HG02970 (cell line): ENCODE measurements around the gene ARID1B.

Experiments used
- ATAC-seq: cut with Tn5 transposase; IDR thresholded peaks from one replicate; pipeline ENCODE4 v1.9.1; 2021; ENCODE audit warnings: mild to moderate bottlenecking, moderate library complexity, moderate number of reproducible peaks; ENCODE audit not compliant: unreplicated experiment, low FRiP score

Gene ARID1B

GRCh38 chr6:156790711-156791319 lies 13.6 kb downstream of the ARID1B start:
- ATAC-seq: no peak

GRCh38 chr6:156791320-156791850 lies 14.2 kb downstream of the ARID1B start:
- ATAC-seq: no peak

- no peak for ATAC-seq
Measured at GRCh38 chr6:156793200-156793599, 16.0 kb downstream of the ARID1B start.

DNA sequence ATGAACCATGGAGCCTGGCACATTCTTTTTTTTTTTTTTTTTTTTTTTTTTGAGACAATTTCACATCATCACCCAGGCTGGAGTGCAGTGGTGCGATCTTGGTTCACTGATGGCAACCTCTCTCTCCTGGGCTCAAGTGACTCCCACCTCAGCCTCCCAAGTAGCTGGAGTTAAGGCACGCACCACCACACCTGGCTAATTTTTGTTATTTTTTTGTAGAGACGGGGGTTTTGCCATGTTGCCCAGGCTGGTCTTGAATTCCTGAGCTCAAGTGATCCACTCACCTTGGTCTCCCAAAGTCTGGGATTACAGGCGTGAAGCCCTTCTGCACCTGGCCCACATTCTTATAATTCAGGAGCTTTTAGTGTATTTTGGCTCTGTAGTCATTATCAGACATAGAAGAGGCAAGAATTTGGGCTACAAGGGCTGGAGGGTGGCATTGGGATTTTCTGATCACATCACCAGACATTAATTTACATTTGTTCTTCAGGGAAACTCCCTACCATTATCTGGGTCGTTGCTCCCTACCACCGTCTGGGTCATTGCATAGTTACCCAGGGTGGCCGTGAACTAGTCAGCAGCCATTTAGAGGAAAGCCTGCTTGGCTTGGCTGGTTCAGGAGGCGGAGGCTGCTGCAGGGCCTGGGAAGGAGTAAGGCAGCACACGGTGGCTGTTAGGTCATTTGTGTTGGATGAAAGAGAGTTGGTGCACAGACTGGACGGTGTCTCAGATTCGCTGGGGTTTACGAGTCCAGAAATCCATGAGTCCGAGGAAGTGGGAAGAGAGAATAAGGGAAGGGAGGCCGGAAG lies 17.6 kb downstream of the ARID1B start:
- ATAC-seq: peak; percentile 42

GRCh38 chr6:156795825-156796224 lies 18.6 kb downstream of the ARID1B start:
- ATAC-seq: no peak

- ATAC-seq: no peak
Measured at GRCh38 chr6:156796627-156797026, 19.4 kb downstream of the ARID1B start.

DNA sequence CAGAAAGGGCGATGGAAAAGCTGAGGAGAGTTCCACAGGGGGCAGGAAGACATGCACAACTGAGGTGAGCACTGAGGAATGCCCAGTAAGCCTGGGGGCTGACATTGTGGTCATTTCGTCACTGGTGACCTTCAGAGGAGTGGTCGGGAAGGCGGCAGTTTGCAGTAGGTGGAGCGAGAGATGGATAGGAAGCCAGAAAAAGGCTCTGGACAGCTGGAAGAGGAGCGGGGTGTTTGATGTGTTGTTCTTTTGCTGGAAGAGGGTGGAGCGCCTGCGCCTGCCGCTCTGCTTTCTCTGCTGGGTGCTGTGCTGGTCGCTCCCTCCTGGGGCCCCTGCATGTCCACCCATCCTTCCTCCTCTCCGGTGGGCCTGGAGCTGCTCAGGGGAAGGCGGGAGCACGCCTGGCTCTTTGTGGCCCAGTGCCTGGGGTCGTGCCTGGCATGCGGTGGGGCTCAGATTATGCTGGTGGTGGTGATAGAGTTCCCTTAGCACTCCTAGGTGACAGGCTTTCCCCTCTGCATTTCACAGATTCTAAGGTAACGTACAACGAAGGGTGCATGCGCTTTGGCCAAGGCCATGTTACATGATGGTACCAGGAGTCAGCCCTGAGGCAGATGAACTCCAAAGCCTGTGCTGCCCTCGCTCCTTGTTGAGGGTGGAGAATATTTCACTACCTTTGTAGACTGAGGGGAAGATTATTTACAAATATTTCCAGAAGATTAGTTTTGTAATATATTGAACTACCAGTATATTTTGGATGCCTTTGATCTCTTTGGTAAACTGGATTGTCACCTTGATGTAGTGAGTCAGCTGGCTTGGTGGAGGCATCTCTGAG lies 20.9 kb downstream of the ARID1B start:
- no peak for ATAC-seq

GRCh38 chr6:156801712-156802111 lies 24.5 kb downstream of the ARID1B start:
- ATAC-seq: no peak

- no peak for ATAC-seq
Measured at GRCh38 chr6:156803353-156803752, 26.2 kb downstream of the ARID1B start.

- ATAC-seq: no peak
Measured at GRCh38 chr6:156804402-156804801, 27.2 kb downstream of the ARID1B start.

DNA sequence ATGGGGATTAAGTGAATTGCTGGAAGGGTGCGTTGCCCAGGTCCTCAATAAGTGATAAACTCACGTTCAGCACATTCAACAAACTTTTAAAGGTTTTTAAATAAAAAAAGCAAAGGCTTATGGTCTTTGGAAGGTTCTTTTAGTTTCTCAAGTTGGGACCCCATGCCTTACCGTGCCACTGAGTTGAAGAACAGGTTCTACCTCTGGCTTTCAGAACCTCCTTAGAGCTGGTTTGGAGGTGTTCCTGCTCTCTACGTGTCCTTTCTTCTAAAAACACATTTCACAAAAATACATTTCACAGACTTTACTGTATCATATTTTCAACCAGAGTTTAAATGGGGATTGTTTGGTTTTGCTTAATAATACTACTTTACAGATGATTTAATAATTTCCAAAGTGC lies 29.0 kb downstream of the ARID1B start:
- ATAC-seq: no peak

- no peak for ATAC-seq
Measured at GRCh38 chr6:156807028-156807427, 29.9 kb downstream of the ARID1B start.

DNA sequence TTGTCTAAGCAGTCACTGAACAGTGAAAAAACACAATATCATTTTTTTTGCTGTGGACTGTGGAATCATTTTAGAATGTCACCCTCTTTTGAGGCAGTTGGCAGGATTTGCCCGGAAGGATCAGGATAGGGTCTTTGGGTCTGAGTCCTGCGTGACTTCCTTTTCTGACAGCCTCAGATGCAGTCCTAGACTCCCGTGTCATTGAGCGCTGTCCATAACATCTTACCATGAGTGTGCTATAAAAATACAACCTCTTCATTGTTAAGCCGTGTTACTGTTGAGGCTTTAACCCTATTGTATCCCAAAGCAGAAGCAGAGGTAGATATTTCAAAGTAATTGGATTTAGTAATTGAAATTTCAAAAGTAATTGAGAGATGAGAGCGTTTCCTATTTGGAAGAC lies 30.6 kb downstream of the ARID1B start:
- no peak for ATAC-seq

GRCh38 chr6:156808287-156808686 lies 31.1 kb downstream of the ARID1B start:
- ATAC-seq: no peak

GRCh38 chr6:156809034-156809433 lies 31.9 kb downstream of the ARID1B start:
- ATAC-seq: no peak

- no peak for ATAC-seq
Measured at GRCh38 chr6:156809446-156810178, 32.4 kb downstream of the ARID1B start.

DNA sequence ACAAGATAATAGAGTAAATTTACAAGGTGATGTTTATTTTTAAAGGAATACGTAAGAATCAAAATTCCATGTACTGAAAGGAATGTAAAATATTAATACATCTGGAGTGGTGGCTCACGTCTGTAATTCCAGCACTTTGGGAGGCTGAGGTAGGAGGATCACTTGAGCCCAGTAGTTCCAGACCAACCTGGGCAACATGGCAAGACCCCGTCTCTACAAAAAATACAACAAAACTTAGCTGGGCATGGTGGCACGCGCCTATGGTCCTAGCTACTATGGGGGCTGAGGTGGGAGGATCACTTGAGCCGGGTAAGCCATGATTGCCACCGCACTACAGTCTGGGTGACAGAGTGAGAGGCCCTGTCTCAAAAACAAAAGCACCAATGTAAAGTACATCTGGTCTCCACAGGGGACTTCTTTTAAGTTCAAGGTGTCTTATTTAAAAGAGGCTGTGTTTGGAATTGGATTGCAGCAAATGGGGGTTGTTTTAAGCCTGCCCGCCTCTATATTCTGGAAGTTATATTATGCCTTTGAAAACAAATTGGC lies 36.9 kb downstream of the ARID1B start:
- no peak for ATAC-seq

- no peak for ATAC-seq
Measured at GRCh38 chr6:156816505-156816904, 39.3 kb downstream of the ARID1B start.

- ATAC-seq: no peak
Measured at GRCh38 chr6:156820089-156820798, 43.1 kb downstream of the ARID1B start.
